Neural progenitor cell (in vitro differentiated cells): Measurements from ENCODE around the gene CHMP1B. TPM values are rescaled to one million over a fixed set of nuclear protein-coding genes. Genes with fewer than 3 reads are reported as not detected.
A peak's percentile ranks its signal among the peaks of the same experiment; 100 is the strongest.

Experiments
- DNase-seq: peaks from one replicate; pipeline ENCODE4 v3.0.0-alpha.2; 2016; ENCODE audit warnings: low spot score
- H2AFZ ChIP-seq: fragments of 200-600 bp; sonication (generic); replicated peaks from 2 replicates; pipeline ENCODE4 v1.6.1; 2016; ENCODE audit warnings: antibody characterized with exemption
- H3F3A ChIP-seq: fragments of 200-600 bp; sonication (generic); 2 replicates; pipeline ENCODE4 v1.6.1; 2016; ENCODE audit warnings: antibody characterized with exemption, low read depth
- H3K27ac ChIP-seq: fragments of 200-600 bp; sonication (generic); 2 replicates; pipeline ENCODE4 v1.5.1; 2016; ENCODE audit warnings: mild to moderate bottlenecking
- H3K27me3 ChIP-seq: fragments of 200-600 bp; sonication (generic); 2 replicates; pipeline ENCODE4 v1.6.1; 2016; ENCODE audit warnings: mild to moderate bottlenecking, moderate library complexity
- H3K36me3 ChIP-seq: fragments of 200-600 bp; sonication (generic); 2 replicates; pipeline ENCODE4 v1.5.1; 2016
- H3K4me1 ChIP-seq: fragments of 200-600 bp; sonication (generic); 2 replicates; pipeline ENCODE4 v1.6.1; 2016; ENCODE audit warnings: mixed run types
- H3K4me2 ChIP-seq: fragments of 200-600 bp; sonication (generic); 2 replicates; pipeline ENCODE4 v1.6.1; 2016
- H3K4me3 ChIP-seq: fragments of 200-600 bp; sonication (generic); 2 replicates; pipeline ENCODE4 v1.5.1; 2016
- H3K79me2 ChIP-seq: fragments of 200-600 bp; sonication (generic); 2 replicates; pipeline ENCODE4 v1.6.1; 2016; ENCODE audit warnings: low read depth
- H3K9ac ChIP-seq: fragments of 200-600 bp; sonication (generic); 2 replicates; pipeline ENCODE4 v1.6.1; 2016
- H3K9me3 ChIP-seq: fragments of 200-600 bp; sonication (generic); 2 replicates; pipeline ENCODE4 v1.5.1; 2016; ENCODE audit warnings: low read depth
- H4K20me1 ChIP-seq: fragments of 200-600 bp; sonication (generic); 2 replicates; pipeline ENCODE4 v1.6.1; 2016; ENCODE audit warnings: low read depth
- H3K27ac Mint-ChIP-seq: 3 replicates; pipeline ENCODE4 v1.8.0; 2021; ENCODE audit warnings: mixed read lengths
- H3K27me3 Mint-ChIP-seq: 2 replicates; pipeline ENCODE4 v1.8.0; 2022; ENCODE audit warnings: low read depth, mild to moderate bottlenecking, inconsistent platforms, moderate library complexity, mixed read lengths; ENCODE audit not compliant: insufficient read depth
- H3K36me3 Mint-ChIP-seq: 3 replicates; pipeline ENCODE4 v1.8.0; 2021; ENCODE audit warnings: mixed read lengths
- H3K4me1 Mint-ChIP-seq: 3 replicates; pipeline ENCODE4 v1.8.0; 2021; ENCODE audit warnings: mixed read lengths
- H3K4me3 Mint-ChIP-seq: 3 replicates; pipeline ENCODE4 v1.8.0; 2021; ENCODE audit warnings: mild to moderate bottlenecking, moderate library complexity, mixed read lengths
- H3K9me3 Mint-ChIP-seq: 3 replicates; pipeline ENCODE4 v1.8.0; 2020; ENCODE audit warnings: mixed read lengths
- EZH2 ChIP-seq: fragments of 200-600 bp; sonication (generic); IDR thresholded peaks from 2 replicates; pipeline ENCODE4 v1.6.1; 2017; ENCODE audit warnings: antibody characterized with exemption, mild to moderate bottlenecking, moderate library complexity
- EZH2phosphoT487 ChIP-seq: fragments of 200-600 bp; sonication (generic); IDR thresholded peaks from 2 replicates; pipeline ENCODE4 v1.6.1; 2017; ENCODE audit warnings: antibody characterized with exemption
- total RNA-seq: library from RNA; depleted of rRNA; stranded (reverse); fragments of >200 nt; gene quantifications from 2 replicates; pipeline ENCODE4 v1.2.3, GENCODE V29; 2015; ENCODE audit warnings: low replicate concordance
- TF ChIP-seq, protein P1 (sequence below): fragments of 200-600 bp; sonication (generic); IDR thresholded peaks from 2 replicates; pipeline ENCODE4 v1.5.1; 2017; ENCODE audit warnings: antibody characterized with exemption, mild to moderate bottlenecking

Gene CHMP1B
- total RNA-seq, 1 donor from 2014 or later = 62.9 TPM

DNA sequence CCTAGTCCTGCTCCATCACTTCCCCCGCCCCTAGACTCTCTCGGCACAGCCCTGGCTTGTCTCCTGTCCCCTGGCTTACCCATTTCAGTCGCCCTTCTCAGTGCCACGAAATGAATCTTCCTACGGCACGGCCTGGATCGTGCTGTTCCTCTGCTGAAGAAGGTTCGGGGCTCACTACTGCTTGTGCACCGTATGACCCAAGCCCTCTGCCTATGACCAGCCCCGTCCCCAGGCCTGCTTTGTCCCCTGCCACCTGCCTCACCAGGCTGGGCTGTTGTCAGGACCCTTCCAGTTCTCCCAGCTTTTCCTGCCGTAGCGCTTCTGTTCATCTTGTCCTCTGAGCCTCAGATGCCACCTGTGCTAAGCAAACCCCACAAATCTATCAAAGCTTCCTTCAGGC is 13.9 kb downstream of the CHMP1B start:
- H3F3A ChIP-seq = no peaks in the 10 kb centered on the region
- TF ChIP-seq EZH2phosphoT487 (no peak), EZH2 (no peak)
- Mint-ChIP-seq H3K9me3 (no peaks in the 10 kb centered on the region), H3K4me1 (peaks cover 7% of the 10 kb centered on the region), H3K36me3 (peaks cover 5% of the 10 kb centered on the region), H3K27me3 (peaks cover 6% of the 10 kb centered on the region), H3K4me3 (no peak overlapping the region), H3K27ac (no peak overlapping the region)
- no peak overlapping the region for H3K9ac ChIP-seq
- DNase-seq = no peak
- no peak overlapping the region for H2AFZ ChIP-seq
- H3K27ac ChIP-seq = no peak overlapping the region
- H4K20me1 ChIP-seq = no peaks in the 10 kb centered on the region
- no peak overlapping the region for H3K4me2 ChIP-seq
- no peak overlapping the region for H3K4me3 ChIP-seq
- H3K9me3 ChIP-seq = no peaks in the 10 kb centered on the region
- H3K79me2 ChIP-seq = no peaks in the 10 kb centered on the region
- no peaks in the 10 kb centered on the region for H3K27me3 ChIP-seq
- no peaks in the 10 kb centered on the region for H3K36me3 ChIP-seq
- H3K4me1 ChIP-seq = no peaks in the 10 kb centered on the region

GRCh38 chr18:11866329-11866728 is 15.1 kb downstream of the CHMP1B start:
- H3K4me1 Mint-ChIP-seq = peaks cover 7% of the 10 kb centered on the region
- H3K4me1 ChIP-seq = no peaks in the 10 kb centered on the region
- H3K9ac ChIP-seq = no peak overlapping the region
- H2AFZ ChIP-seq = no peak overlapping the region
- no peaks in the 10 kb centered on the region for H4K20me1 ChIP-seq
- H3K36me3 ChIP-seq = no peaks in the 10 kb centered on the region
- TF ChIP-seq, protein P1, sequence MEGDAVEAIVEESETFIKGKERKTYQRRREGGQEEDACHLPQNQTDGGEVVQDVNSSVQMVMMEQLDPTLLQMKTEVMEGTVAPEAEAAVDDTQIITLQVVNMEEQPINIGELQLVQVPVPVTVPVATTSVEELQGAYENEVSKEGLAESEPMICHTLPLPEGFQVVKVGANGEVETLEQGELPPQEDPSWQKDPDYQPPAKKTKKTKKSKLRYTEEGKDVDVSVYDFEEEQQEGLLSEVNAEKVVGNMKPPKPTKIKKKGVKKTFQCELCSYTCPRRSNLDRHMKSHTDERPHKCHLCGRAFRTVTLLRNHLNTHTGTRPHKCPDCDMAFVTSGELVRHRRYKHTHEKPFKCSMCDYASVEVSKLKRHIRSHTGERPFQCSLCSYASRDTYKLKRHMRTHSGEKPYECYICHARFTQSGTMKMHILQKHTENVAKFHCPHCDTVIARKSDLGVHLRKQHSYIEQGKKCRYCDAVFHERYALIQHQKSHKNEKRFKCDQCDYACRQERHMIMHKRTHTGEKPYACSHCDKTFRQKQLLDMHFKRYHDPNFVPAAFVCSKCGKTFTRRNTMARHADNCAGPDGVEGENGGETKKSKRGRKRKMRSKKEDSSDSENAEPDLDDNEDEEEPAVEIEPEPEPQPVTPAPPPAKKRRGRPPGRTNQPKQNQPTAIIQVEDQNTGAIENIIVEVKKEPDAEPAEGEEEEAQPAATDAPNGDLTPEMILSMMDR = no peak
- DNase-seq = no peak
- H3K27ac Mint-ChIP-seq = peak overlapping the region; percentile 34
- H3K27ac ChIP-seq = no peak overlapping the region
- no peak overlapping the region for H3K4me3 Mint-ChIP-seq
- peaks cover 2% of the 10 kb centered on the region for H3K27me3 Mint-ChIP-seq
- no peaks in the 10 kb centered on the region for H3K9me3 ChIP-seq
- H3K36me3 Mint-ChIP-seq = peaks cover 5% of the 10 kb centered on the region
- H3K9me3 Mint-ChIP-seq = no peaks in the 10 kb centered on the region
- no peaks in the 10 kb centered on the region for H3K27me3 ChIP-seq
- no peaks in the 10 kb centered on the region for H3K79me2 ChIP-seq
- no peak overlapping the region for H3K4me3 ChIP-seq
- H3K4me2 ChIP-seq = no peak overlapping the region
- no peaks in the 10 kb centered on the region for H3F3A ChIP-seq

DNA sequence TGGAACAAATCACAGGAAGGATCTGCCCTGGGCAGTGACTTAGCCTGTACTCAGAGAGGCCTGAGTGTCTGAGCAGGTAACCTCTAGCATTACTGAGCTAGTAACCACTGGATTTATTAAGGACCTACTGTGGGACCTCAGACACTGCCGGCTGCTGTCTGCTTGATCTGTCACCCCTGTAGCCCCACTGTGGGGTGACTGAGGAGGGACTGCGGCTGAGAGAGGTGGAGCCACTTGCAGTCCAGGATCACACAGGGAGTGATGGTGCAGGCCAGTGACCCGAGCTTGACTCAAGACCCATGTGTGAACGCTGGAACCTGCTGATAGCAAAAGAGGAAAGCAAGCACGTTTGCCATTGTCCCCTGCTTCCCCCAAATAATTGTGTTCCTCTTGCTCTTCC is 15.6 kb downstream of the CHMP1B start:
- Histone ChIP-seq H3K27me3 (no peaks in the 10 kb centered on the region), H3K36me3 (no peaks in the 10 kb centered on the region), H3K9me3 (no peaks in the 10 kb centered on the region), H3K79me2 (no peaks in the 10 kb centered on the region), H3F3A (no peaks in the 10 kb centered on the region), H4K20me1 (no peaks in the 10 kb centered on the region), H3K9ac (no peak overlapping the region), H3K4me3 (no peak overlapping the region), H3K27ac (no peak overlapping the region), H2AFZ (no peak overlapping the region), H3K4me2 (no peak overlapping the region), H3K4me1 (no peaks in the 10 kb centered on the region)
- H3K36me3 Mint-ChIP-seq = peaks cover 5% of the 10 kb centered on the region
- H3K4me3 Mint-ChIP-seq = no peak overlapping the region
- no peaks in the 10 kb centered on the region for H3K9me3 Mint-ChIP-seq
- H3K27ac Mint-ChIP-seq = no peak overlapping the region
- DNase-seq = no peak
- TF ChIP-seq EZH2 (no peak), EZH2phosphoT487 (no peak)
- TF ChIP-seq, protein P1 = no peak
- peaks cover under 1% of the 10 kb centered on the region for H3K27me3 Mint-ChIP-seq
- H3K4me1 Mint-ChIP-seq = peaks cover 7% of the 10 kb centered on the region

GRCh38 chr18:11868230-11868629 is 17.0 kb downstream of the CHMP1B start:
- no peaks in the 10 kb centered on the region for H3K79me2 ChIP-seq
- Mint-ChIP-seq H3K27ac (no peak overlapping the region), H3K4me3 (no peak overlapping the region), H3K27me3 (peaks cover 3% of the 10 kb centered on the region), H3K4me1 (peaks cover 7% of the 10 kb centered on the region), H3K9me3 (no peaks in the 10 kb centered on the region), H3K36me3 (peaks cover 5% of the 10 kb centered on the region)
- no peaks in the 10 kb centered on the region for H3K36me3 ChIP-seq
- H3K9me3 ChIP-seq = no peaks in the 10 kb centered on the region
- no peaks in the 10 kb centered on the region for H3F3A ChIP-seq
- no peak overlapping the region for H2AFZ ChIP-seq
- no peaks in the 10 kb centered on the region for H3K4me1 ChIP-seq
- no peak overlapping the region for H3K4me3 ChIP-seq
- no peak overlapping the region for H3K9ac ChIP-seq
- H3K4me2 ChIP-seq = no peak overlapping the region
- no peak overlapping the region for H3K27ac ChIP-seq
- TF ChIP-seq EZH2phosphoT487 (no peak), EZH2 (no peak)
- TF ChIP-seq, protein P1 = no peak
- H3K27me3 ChIP-seq = no peaks in the 10 kb centered on the region
- DNase-seq = no peak
- H4K20me1 ChIP-seq = no peaks in the 10 kb centered on the region
